HEK293 (cell line): ENCODE measurements around the gene CHST15.
A peak's percentile ranks its signal among the peaks of the same experiment; 100 is the strongest.

Source experiments
- CTCF ChIA-PET: fragments of 350-600 bp; formaldehyde crosslinking; extraction: SDS; loops from one replicate; lab custom pipeline; 2021; ENCODE audit warnings: antibody characterized with exemption; lab: Yijun Ruan, JAX
- POLR2A ChIA-PET: fragments of 300-600 bp; formaldehyde crosslinking; extraction: SDS; loops from one replicate; lab custom pipeline; 2020; ENCODE audit warnings: antibody characterized with exemption, inconsistent platforms; lab: Yijun Ruan, JAX
- H3K27ac ChIP-seq: fragments of 200-500 bp; sonication (Bioruptor generic); 2 replicates; pipeline ENCODE4 v1.5.1; 2014; ENCODE audit warnings: low read depth, low read length, control low read depth, inconsistent platforms; ENCODE audit errors: extremely low read depth
- H3K36me3 ChIP-seq, 2 experiments: fragments of 200-500 bp in 1 of 2; sonication (Bioruptor generic) in 1 of 2; 1 replicate in 1 of 2; 2 replicates in 1 of 2; pipeline ENCODE4 v1.5.1; 2014 to 2017; ENCODE audit warnings: inconsistent platforms in 2 of 2, low read length in 2 of 2; ENCODE audit not compliant: control insufficient read depth in 2 of 2, insufficient read depth in 1 of 2
- H3K4me1 ChIP-seq: fragments of 200-500 bp; sonication (Bioruptor generic); 2 replicates; pipeline ENCODE4 v1.5.1; 2014; ENCODE audit warnings: mild to moderate bottlenecking, low read length, inconsistent platforms; ENCODE audit not compliant: control insufficient read depth, insufficient read depth
- H3K4me3 ChIP-seq: 2 replicates; pipeline ENCODE4 v1.5.1; 2011; ENCODE audit warnings: low read depth, mild to moderate bottlenecking, control low read depth, low read length, moderate library complexity
- H3K9me3 ChIP-seq: fragments of 200-500 bp; sonication (Bioruptor generic); 2 replicates; pipeline ENCODE4 v1.5.1; 2014; ENCODE audit warnings: low read depth, low read length, inconsistent platforms; ENCODE audit not compliant: control insufficient read depth, insufficient read depth
- BCL11B ChIP-seq: fragments of 450-650 bp; formaldehyde crosslinking; IDR thresholded peaks from 2 replicates; pipeline ENCODE4 v1.5.1; 2016; ENCODE audit warnings: low read depth, missing biosample characterization, missing genetic modification characterization
- EGR2 ChIP-seq: fragments of 450-650 bp; formaldehyde crosslinking; IDR thresholded peaks from 2 replicates; pipeline ENCODE4 v1.5.1; 2016; ENCODE audit warnings: low read depth, missing biosample characterization, missing genetic modification characterization
- GLIS1 ChIP-seq: fragments of 450-650 bp; formaldehyde crosslinking; IDR thresholded peaks from 2 replicates; pipeline ENCODE4 v1.5.1; 2016; ENCODE audit warnings: missing biosample characterization, missing genetic modification characterization
- KLF8 ChIP-seq: fragments of 450-650 bp; formaldehyde crosslinking; IDR thresholded peaks from 2 replicates; pipeline ENCODE4 v1.5.1; 2016; ENCODE audit warnings: missing biosample characterization, missing genetic modification characterization
- SETDB1 ChIP-seq: IDR thresholded peaks from one replicate; pipeline ENCODE4 v1.6.1; 2017; ENCODE audit warnings: mild to moderate bottlenecking, low read length, moderate library complexity, mixed read lengths; ENCODE audit not compliant: insufficient read length
- TCF7L2 ChIP-seq: IDR thresholded peaks from 2 replicates; pipeline ENCODE4 v1.6.1; 2011; ENCODE audit warnings: low read depth, mild to moderate bottlenecking, inconsistent platforms, low read length, moderate library complexity, borderline replicate concordance
- WT1 ChIP-seq: fragments of 450-650 bp; formaldehyde crosslinking; IDR thresholded peaks from 2 replicates; pipeline ENCODE4 v1.5.1; 2016; ENCODE audit warnings: missing biosample characterization, missing genetic modification characterization
- ZBTB17 ChIP-seq: fragments of 450-650 bp; formaldehyde crosslinking; IDR thresholded peaks from 2 replicates; pipeline ENCODE4 v1.5.1; 2016; ENCODE audit warnings: missing biosample characterization, missing genetic modification characterization
- ZBTB8A ChIP-seq: fragments of 450-650 bp; formaldehyde crosslinking; IDR thresholded peaks from 2 replicates; pipeline ENCODE4 v1.5.1; 2016; ENCODE audit warnings: missing biosample characterization, missing genetic modification characterization
- ZNF121 ChIP-seq: fragments of 450-650 bp; formaldehyde crosslinking; IDR thresholded peaks from 2 replicates; pipeline ENCODE4 v1.5.1; 2016; ENCODE audit warnings: missing biosample characterization, missing genetic modification characterization
- ZNF138 ChIP-seq: fragments of 450-650 bp; formaldehyde crosslinking; IDR thresholded peaks from 2 replicates; pipeline ENCODE4 v1.5.1; 2016; ENCODE audit warnings: missing biosample characterization, missing genetic modification characterization, borderline replicate concordance
- ZNF169 ChIP-seq: fragments of 450-650 bp; formaldehyde crosslinking; IDR thresholded peaks from 2 replicates; pipeline ENCODE4 v1.5.1; 2016; ENCODE audit warnings: missing biosample characterization, missing genetic modification characterization
- ZNF19 ChIP-seq: fragments of 450-650 bp; formaldehyde crosslinking; IDR thresholded peaks from 2 replicates; pipeline ENCODE4; 2016; ENCODE audit warnings: missing biosample characterization, missing genetic modification characterization, low read depth
- ZNF239 ChIP-seq: fragments of 450-650 bp; formaldehyde crosslinking; IDR thresholded peaks from 2 replicates; pipeline ENCODE4 v1.5.1; 2016; ENCODE audit warnings: missing biosample characterization, missing genetic modification characterization
- ZNF311 ChIP-seq: fragments of 450-650 bp; formaldehyde crosslinking; IDR thresholded peaks from 2 replicates; pipeline ENCODE4 v1.5.1; 2017; ENCODE audit warnings: missing biosample characterization, missing genetic modification characterization, borderline replicate concordance
- ZNF335 ChIP-seq: fragments of 450-650 bp; formaldehyde crosslinking; conservative IDR thresholded peaks from 2 replicates; pipeline ENCODE4 v1.5.1; 2016; ENCODE audit warnings: missing biosample characterization, missing genetic modification characterization
- ZNF398 ChIP-seq: fragments of 450-650 bp; formaldehyde crosslinking; IDR thresholded peaks from 2 replicates; pipeline ENCODE4 v1.5.1; 2017; ENCODE audit warnings: missing biosample characterization, missing genetic modification characterization
- ZNF48 ChIP-seq: fragments of 450-650 bp; formaldehyde crosslinking; IDR thresholded peaks from 2 replicates; pipeline ENCODE4 v1.5.1; 2016; ENCODE audit warnings: missing biosample characterization, missing genetic modification characterization
- ZNF488 ChIP-seq: fragments of 450-650 bp; formaldehyde crosslinking; IDR thresholded peaks from 2 replicates; pipeline ENCODE4 v1.5.1; 2016; ENCODE audit warnings: missing biosample characterization, missing genetic modification characterization
- ZNF518A ChIP-seq: fragments of 450-650 bp; formaldehyde crosslinking; conservative IDR thresholded peaks from 2 replicates; pipeline ENCODE4 v1.5.1; 2016; ENCODE audit warnings: low read depth, missing biosample characterization, missing genetic modification characterization
- ZNF544 ChIP-seq: fragments of 450-650 bp; formaldehyde crosslinking; IDR thresholded peaks from 2 replicates; pipeline ENCODE4 v1.5.0; 2017; ENCODE audit warnings: missing biosample characterization, missing genetic modification characterization
- ZNF626 ChIP-seq: fragments of 450-650 bp; sonication (Bioruptor Pico); formaldehyde crosslinking; IDR thresholded peaks from 2 replicates; pipeline ENCODE4 v1.5.1; 2018; ENCODE audit warnings: missing biosample characterization, missing genetic modification characterization, inconsistent platforms
- ZNF768 ChIP-seq: fragments of 450-650 bp; formaldehyde crosslinking; IDR thresholded peaks from 2 replicates; pipeline ENCODE4 v1.5.1; 2018; ENCODE audit warnings: missing biosample characterization, mild to moderate bottlenecking, missing genetic modification characterization
- ZNF843 ChIP-seq: fragments of 450-650 bp; formaldehyde crosslinking; IDR thresholded peaks from 2 replicates; pipeline ENCODE4 v1.5.1; 2016; ENCODE audit warnings: missing biosample characterization, missing genetic modification characterization
- ZSCAN16 ChIP-seq: fragments of 450-650 bp; formaldehyde crosslinking; IDR thresholded peaks from 2 replicates; pipeline ENCODE4 v1.5.1; 2016; ENCODE audit warnings: missing biosample characterization, missing genetic modification characterization
- TF ChIP-seq, protein P1 (sequence below): fragments of 450-650 bp; IDR thresholded peaks from 2 replicates; pipeline ENCODE4 v1.5.1; 2018; ENCODE audit warnings: missing biosample characterization, mild to moderate bottlenecking, missing genetic modification characterization
- TF ChIP-seq, protein P2 (sequence below): fragments of 450-650 bp; formaldehyde crosslinking; IDR thresholded peaks from 2 replicates; pipeline ENCODE4 v1.5.1; 2016; ENCODE audit warnings: missing biosample characterization, missing genetic modification characterization, low read depth

Gene CHST15

GRCh38 chr10:123995461-123996131 lies 97.8 kb downstream of the CHST15 start (continued):
- no peak for TF ChIP-seq ZNF518A (tag by site-specific recombination)
- TF ChIP-seq ZNF121 (tag by site-specific recombination): no peak
- TF ChIP-seq ZBTB8A (tag by site-specific recombination): no peak
- TF ChIP-seq ZNF398 (tag by site-specific recombination): peak; percentile 69
- peak; percentile 98 for TF ChIP-seq ZNF335
- TF ChIP-seq ZNF19 (tag by site-specific recombination): no peak
- TF ChIP-seq ZNF311 (tag by site-specific recombination): no peak
- no peak for TF ChIP-seq ZNF169 (tag by site-specific recombination)
- no peak for TF ChIP-seq ZNF626 (tag by site-specific recombination)
- TF ChIP-seq ZNF843 (tag by site-specific recombination): no peak
- no peak for TF ChIP-seq BCL11B
- TF ChIP-seq EGR2: peak; percentile 76
- no peak for TF ChIP-seq ZNF48 (tag by site-specific recombination)
- TF ChIP-seq ZNF768: no peak
- peak; percentile 56 for TF ChIP-seq GLIS1 (tag by site-specific recombination)
- TF ChIP-seq, all 188 proteins: peak for 15

GRCh38 chr10:123995082-123995460 lies 98.3 kb downstream of the CHST15 start:
- no peaks in the 10 kb centered on the region; the same call in 1 of the 2 replicates for H3K4me1 ChIP-seq
- H3K9me3 ChIP-seq: no peaks in the 10 kb centered on the region
- H3K27ac ChIP-seq: no peak overlapping the region
- CTCF ChIA-PET: interaction anchor here (0.6 to 6.8 kb wide), 60 partner anchors 9 to 746 kb away, joined by 3 to 160 read pairs (median 4); partner anchors contain the start of gene CHST15
- H3K4me3 ChIP-seq: peak overlapping the region; percentile 29
- POLR2A ChIA-PET: interaction anchor here (1.0 to 2.4 kb wide), 6 partner anchors 97 to 426 kb away, joined by 3 to 14 read pairs (median 6); partner anchors contain the start of genes CHST15 and OAT
- no peaks in the 10 kb centered on the region for H3K36me3 ChIP-seq
- TF ChIP-seq SETDB1 (no peak), ZSCAN16 (tag by site-specific recombination) (no peak), ZNF544 (no peak), KLF8 (tag by site-specific recombination) (0 out of 2 replicates have a peak, but pooled peaks have one; percentile 39), ZNF239 (tag by site-specific recombination) (no peak), ZNF488 (tag by site-specific recombination) (0 out of 2 replicates have a peak, but pooled peaks have one; percentile 16), ZBTB17 (tag by site-specific recombination) (peak; percentile 94), TCF7L2 (no peak), ZNF138 (tag by site-specific recombination) (no peak), WT1 (no peak)
- TF ChIP-seq, protein P1, sequence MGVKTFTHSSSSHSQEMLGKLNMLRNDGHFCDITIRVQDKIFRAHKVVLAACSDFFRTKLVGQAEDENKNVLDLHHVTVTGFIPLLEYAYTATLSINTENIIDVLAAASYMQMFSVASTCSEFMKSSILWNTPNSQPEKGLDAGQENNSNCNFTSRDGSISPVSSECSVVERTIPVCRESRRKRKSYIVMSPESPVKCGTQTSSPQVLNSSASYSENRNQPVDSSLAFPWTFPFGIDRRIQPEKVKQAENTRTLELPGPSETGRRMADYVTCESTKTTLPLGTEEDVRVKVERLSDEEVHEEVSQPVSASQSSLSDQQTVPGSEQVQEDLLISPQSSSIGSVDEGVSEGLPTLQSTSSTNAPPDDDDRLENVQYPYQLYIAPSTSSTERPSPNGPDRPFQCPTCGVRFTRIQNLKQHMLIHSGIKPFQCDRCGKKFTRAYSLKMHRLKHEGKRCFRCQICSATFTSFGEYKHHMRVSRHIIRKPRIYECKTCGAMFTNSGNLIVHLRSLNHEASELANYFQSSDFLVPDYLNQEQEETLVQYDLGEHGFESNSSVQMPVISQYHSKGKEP: no peak
- TF ChIP-seq, protein P2, sequence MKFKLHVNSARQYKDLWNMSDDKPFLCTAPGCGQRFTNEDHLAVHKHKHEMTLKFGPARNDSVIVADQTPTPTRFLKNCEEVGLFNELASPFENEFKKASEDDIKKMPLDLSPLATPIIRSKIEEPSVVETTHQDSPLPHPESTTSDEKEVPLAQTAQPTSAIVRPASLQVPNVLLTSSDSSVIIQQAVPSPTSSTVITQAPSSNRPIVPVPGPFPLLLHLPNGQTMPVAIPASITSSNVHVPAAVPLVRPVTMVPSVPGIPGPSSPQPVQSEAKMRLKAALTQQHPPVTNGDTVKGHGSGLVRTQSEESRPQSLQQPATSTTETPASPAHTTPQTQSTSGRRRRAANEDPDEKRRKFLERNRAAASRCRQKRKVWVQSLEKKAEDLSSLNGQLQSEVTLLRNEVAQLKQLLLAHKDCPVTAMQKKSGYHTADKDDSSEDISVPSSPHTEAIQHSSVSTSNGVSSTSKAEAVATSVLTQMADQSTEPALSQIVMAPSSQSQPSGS (tag by site-specific recombination): no peak
